HG03558 (cell line): Measurements from ENCODE around the gene ATG7.
"Not testable (repeated sequence)": the region's sequence is repeated elsewhere in the genome, so short reads cannot be mapped to it uniquely, and the experiment has no call there.

Experiments used
- ATAC-seq: cut with Tn5 transposase; IDR thresholded peaks from one replicate; pipeline ENCODE4 v1.9.1; 2021; ENCODE audit warnings: moderate number of reproducible peaks; ENCODE audit not compliant: unreplicated experiment; ENCODE audit errors: extremely low read depth

ATG7 gene

GRCh38 chr3:11413071-11413470 is 140.9 kb downstream of the ATG7 start:
- no peak for ATAC-seq

DNA sequence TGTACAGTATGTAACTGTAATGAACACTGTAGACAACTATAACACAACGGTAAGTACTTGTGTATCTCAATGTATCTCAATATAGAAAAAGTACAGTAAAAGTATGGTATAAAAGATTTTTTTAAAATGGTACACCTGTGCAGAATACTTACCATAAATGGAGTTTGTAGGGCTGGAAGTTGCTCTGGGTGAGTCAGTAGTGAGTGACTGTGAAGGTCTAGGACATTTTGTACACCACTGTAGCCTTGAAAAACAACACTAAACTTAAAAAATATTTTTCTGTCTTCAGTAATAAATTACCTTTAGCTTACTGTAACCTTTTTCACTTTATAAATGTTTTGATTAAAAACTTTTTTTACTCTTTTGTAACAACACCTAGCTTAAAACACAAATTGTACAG is 142.9 kb downstream of the ATG7 start:
- ATAC-seq = no peak

- ATAC-seq = no peak
These were observed 147.9 kb downstream of the ATG7 start for GRCh38 chr3:11420066-11420465.

DNA sequence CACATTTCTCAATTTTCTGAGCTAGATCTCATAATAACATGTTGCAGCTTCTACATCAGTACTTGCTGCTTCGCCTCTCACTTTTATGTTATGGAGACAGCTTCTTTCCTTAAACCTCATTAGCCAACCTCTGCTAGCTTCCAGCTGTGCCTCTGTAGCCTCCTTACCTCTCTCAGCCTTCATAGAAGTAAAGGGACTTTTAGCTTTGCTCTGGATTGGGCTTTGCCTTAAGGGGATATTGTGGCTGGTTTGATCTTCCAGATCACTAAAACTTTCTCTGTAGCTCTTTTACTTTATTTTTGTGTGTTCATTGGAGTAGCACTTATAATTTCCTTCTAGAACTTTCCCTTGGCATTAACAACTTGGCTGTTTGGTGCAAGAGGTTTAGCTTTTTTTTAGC is 150.1 kb downstream of the ATG7 start:
- ATAC-seq = no peak

- ATAC-seq = no peak
These were observed 151.7 kb downstream of the ATG7 start for GRCh38 chr3:11423868-11424267.

DNA sequence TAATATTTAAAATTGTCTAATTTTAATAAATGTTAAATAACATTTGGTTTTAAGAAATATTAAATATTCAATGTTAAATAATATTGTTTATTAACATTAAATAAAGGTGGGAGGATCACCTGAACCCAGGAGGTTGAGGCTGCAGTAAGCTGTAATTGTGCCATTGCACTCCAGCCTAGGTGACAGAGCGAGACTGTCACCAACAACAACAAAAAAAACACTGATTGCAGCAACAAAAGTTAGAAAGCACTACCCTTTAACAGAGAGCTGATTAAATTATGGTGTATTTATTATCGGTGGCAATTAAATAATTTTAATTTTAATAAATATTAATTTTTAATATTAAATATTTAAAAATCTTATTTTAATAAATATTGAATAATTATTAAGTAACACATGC is 152.1 kb downstream of the ATG7 start:
- ATAC-seq = no peak

DNA sequence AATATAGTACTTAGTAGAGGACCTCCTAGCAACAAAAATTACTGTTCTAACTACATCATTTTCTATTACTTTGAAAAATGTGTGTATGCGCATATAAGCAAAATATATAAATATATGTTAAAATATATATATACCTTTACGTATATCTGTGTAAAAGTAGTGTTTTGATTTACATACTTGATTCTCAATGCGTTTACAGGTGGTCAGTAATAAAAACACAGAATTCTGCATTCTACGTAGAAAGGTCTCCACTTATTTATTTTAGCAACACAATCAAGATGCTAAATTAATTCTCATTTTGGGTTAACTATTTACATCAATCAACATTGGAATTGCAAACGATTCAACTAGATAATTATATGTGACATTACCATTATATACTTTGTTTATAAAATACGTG is 158.0 kb downstream of the ATG7 start:
- no peak for ATAC-seq

DNA sequence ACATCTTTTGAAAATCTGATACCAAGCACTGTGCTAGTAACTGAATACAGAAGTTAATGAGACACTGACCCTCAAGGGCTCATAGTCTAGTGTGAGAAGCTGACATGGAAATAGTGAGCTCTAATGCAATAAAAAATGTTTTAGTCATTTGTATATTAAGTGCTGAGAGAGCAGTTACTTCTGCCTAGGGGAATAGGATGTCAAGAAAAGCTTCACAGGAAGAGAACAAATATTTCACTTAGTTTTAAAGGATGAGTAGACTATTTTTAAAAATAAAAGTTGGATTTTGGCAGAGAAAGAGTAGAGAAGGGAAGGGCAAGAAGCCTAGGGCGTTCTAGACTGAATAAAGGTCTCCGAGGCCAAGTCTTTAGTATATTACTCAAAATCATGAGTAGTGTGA is 158.4 kb downstream of the ATG7 start:
- no peak for ATAC-seq

DNA sequence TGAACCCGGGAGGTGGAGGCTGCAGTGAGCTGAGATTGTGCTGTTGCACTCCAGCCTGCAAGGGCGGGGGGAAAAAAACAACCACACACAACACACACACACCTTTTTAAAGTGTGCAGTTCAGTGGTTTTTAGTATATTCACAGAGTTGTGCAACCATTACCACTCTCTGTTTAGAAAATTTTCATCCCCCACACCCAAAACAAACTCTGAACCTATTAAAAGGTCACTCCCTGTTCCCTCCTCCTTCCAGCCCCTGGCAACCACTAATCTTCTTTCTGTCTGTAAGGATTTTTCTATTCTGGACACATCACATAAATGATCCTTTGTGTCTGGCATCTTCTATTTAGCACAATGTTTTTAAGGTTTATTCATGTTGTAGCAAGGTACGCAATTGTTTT is 159.1 kb downstream of the ATG7 start:
- no peak for ATAC-seq

- ATAC-seq = no peak
These were observed 161.9 kb downstream of the ATG7 start for GRCh38 chr3:11434017-11434526.

GRCh38 chr3:11434563-11435096 is 162.4 kb downstream of the ATG7 start:
- ATAC-seq = no peak

GRCh38 chr3:11435440-11436165 is 163.4 kb downstream of the ATG7 start:
- ATAC-seq = no peak

GRCh38 chr3:11436775-11437174 is 164.6 kb downstream of the ATG7 start:
- no peak for ATAC-seq

DNA sequence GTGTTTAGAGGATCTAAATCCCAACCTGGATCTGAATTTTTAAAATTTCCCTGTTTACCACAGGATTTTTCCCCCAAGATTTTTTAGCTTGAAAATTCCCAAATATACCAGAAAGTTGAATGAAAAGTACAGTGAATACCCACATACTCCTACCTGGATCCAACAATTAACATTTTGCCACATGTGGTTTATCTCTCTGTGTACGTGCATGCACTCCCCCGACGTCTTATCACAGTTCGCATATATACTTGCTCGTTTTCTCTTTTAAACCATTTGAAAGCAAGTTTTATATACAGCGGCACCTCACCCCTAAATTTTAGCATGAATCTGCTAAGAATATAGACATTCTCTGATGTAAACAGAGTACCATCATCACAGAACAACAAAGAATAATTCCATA is 165.3 kb downstream of the ATG7 start:
- ATAC-seq = no peak

DNA sequence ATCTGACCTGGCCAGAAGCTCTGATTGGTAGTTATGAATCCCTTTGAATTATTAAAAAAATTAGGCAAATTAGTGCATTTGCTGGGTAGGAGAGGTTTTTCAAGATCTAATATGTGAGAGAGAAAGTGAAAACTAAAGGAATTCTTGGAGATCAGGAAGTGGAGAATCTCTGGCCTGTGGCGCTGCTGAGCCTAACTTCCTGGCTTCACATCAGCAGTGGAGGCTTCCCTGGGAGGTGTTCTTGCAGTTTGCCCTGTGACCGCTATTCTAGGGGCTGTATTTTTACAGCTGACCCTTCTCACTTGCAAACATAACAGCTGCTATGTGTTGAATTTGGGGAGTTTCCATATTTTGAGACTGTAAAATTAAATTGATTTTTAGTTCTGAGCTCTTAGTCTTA is 166.4 kb downstream of the ATG7 start:
- ATAC-seq = no peak

- not testable (repeated sequence) for ATAC-seq
These were observed 169.1 kb downstream of the ATG7 start for GRCh38 chr3:11441346-11441745.

DNA sequence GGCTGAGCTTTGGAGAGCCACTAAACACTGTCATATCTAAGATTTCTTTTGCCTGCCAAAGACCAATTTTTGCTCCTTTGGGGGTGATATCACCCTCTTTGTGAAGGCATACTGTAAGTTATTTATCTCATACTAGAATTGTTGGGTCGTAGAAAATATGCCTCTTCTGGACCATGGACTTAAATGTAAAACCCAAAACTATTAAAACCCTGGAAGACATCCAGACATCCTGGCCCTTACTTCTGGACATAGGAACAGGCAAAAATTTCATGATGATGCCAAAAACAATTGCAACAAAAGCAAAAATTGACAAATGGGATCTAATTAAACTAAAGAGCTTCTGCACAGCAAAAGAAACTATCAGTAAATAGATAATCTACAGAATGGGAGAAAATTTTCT is 172.2 kb downstream of the ATG7 start:
- no peak for ATAC-seq

DNA sequence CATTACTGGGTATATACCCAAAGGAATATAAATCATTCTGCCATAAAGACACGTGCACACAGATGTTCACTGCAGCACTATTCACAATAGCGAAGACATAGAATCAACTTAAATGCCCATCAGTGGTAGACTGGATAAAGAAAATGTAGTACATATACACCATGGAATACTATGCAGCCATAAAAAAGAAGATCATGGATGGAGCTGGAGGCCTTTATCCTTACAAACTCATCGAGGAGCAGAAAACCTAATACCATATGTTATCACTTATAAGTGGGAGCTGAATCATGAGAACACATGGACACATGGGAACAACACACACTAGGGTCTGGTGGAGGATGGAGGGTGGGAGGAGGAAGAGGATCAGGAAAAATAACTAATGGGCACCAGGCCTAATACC is 173.0 kb downstream of the ATG7 start:
- ATAC-seq = not testable (repeated sequence)

DNA sequence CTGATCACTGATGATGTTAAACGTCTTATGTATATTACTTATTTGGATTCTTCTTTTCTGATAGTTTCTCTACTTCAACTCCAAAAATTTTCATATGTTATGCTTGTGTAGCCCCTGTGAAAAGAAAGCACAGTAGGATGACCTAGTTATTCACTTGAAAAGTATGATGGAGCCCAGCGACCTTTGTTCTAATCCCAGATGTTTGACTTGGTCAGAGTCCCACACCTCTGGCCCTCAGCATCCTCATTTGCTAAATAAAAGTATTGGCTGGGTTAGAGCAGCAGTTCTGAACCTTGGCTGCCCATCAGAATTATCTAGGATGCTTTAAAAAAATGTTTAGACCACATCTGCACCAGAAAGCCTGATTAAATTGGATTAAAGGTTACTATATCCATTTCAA is 173.7 kb downstream of the ATG7 start:
- ATAC-seq = no peak

DNA sequence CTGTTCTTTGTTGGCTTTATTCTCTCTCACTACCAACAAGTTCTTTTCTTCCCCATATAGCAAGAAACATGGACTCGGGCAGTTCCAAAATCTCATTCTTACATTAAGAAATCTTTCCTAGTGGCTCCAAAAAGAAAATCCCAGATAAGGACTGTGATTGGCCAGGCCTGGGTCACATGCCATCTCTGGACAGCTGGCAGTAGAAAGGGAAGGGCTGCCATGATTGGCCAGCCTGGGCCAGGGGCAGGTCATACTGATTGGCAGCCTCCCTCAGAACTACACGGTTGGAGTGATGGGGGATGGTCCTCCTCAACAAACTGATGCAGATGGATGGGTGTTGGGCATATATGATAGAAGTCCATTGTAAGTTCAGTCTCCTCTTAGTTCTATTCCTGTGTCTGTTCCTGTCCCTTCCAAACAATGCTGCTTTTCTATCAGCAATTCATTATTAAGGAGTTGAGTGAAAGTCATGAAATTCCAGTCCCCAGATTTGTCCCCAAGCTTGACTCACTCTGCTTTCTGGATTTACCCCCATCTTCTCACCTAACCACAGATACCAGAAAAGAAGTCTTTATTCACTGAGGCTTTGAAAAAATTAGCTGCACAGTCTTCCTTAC is 175.5 kb downstream of the ATG7 start:
- no peak for ATAC-seq

GRCh38 chr3:11450015-11450414 is 177.8 kb downstream of the ATG7 start:
- ATAC-seq = no peak

DNA sequence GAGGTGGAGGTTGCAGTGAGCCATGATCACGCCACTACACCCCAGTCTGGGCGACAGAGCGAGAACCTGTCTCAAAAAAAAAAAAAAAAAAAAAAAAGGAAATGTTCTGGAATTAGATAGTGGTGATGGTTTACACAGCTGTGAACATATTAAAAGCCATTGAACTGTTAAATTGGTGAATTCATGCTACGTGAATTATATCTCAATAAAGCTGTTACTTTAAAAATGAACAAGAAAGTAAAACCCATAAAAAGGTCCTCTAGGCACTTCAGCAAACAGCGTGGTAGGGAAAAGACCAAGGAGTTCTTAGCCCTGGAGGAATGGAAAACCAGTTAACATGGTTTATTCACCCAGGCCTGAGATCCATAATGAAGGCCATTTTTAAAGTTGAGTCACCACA is 180.1 kb downstream of the ATG7 start:
- no peak for ATAC-seq
